AG10803 (cell line): ENCODE results near the gene SPAG6.

ENCODE experiments used
- DNase-seq: peaks from one replicate; pipeline ENCODE4 v3.0.0; 2010; ENCODE audit warnings: low read depth
- H3K4me3 ChIP-seq: 2 replicates; pipeline ENCODE4 v1.5.1; 2011; ENCODE audit warnings: mild to moderate bottlenecking, low read length, control low read depth
- CTCF ChIP-seq: conservative IDR thresholded peaks from 2 replicates; pipeline ENCODE4 v1.5.1; 2011; ENCODE audit warnings: mild to moderate bottlenecking, low read length, control low read depth, inconsistent platforms

Gene SPAG6

DNA sequence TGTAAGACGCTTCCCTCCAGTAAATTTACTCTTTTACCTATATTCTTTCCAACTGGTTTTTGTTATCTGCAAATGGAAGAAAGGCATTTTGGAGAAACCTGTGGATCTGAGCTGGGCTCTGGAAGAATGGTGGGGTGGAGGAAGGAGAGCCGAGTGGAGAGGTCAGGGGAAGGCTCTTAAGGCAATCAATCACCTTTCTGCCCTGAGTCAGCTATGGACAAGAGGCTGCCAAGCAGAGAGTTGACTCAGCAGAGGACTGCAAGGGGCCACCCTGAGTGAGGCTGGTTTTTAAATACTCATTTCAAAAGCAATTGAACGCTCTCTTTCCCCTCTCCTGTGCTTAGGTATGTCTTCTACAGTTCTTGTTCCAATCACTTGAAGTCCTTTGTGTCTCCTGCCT, 81.8 kb downstream of the SPAG6 start:
- no peak overlapping the region for H3K4me3 ChIP-seq
- peak; percentile 43 for DNase-seq
- TF ChIP-seq CTCF = no peak

DNA sequence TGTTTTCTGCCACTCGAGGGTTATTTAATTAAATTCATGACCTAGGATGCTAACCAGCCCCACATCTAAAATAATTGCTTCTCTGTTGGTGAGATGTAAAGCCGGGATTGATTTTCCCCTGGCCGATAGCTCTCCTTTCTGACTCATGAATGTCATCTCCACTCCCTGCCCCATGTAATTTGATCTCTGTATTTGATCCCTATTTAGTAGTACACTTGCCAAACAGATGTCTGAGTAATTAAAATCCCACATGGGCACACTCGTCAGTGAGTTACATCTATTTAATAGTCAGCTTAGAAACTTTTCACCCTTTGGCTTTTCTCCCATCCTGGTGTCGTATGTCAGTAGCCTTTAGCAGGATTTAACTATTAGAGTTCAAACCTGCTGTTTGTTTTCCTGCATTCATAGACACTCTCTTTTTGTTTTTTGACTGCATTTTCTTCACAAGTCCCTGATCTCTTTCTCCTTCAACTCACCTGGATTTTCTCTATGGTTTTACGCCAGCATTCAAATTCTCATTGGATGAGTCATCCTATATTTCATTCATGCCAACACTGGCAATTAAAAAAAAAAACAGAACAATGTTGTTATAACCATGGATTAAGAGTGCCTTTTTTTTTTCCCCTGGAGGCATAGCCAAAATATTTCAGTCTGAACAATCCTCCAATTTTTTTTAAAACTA, 82.7 kb downstream of the SPAG6 start:
- H3K4me3 ChIP-seq = no peak overlapping the region
- peak; percentile 95 for DNase-seq
- TF ChIP-seq CTCF = no peak

DNA sequence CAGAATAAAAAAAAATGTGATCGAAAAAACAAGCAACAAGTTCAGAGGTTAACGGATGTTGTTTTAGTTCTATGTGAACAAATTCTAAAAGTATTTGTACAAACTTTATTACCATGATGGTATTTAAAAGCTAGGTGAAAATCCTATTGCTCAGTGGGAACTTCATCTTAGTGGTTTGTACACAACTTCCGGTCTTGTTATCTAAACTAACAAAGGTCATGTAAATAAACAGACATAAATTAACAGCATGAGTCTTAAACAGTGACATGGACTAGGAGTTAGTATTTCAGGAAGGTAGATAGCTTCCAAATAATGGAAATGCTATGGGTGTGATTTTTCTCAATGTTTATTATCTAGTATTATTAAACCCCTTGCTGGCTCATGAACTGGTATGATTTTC, 83.8 kb downstream of the SPAG6 start:
- no peak overlapping the region for H3K4me3 ChIP-seq
- TF ChIP-seq CTCF = no peak
- no peak for DNase-seq

- no peak overlapping the region for H3K4me3 ChIP-seq
- no peak for DNase-seq
- no peak for TF ChIP-seq CTCF
Measured at GRCh38 chr10:22429981-22430421, 84.7 kb downstream of the SPAG6 start.

GRCh38 chr10:22433875-22434274, 88.6 kb downstream of the SPAG6 start:
- no peak for TF ChIP-seq CTCF
- peak; percentile 94 for DNase-seq
- no peak overlapping the region for H3K4me3 ChIP-seq

- TF ChIP-seq CTCF = no peak
- DNase-seq = no peak
- no peak overlapping the region for H3K4me3 ChIP-seq
Measured at GRCh38 chr10:22434521-22434920, 89.2 kb downstream of the SPAG6 start.

DNA sequence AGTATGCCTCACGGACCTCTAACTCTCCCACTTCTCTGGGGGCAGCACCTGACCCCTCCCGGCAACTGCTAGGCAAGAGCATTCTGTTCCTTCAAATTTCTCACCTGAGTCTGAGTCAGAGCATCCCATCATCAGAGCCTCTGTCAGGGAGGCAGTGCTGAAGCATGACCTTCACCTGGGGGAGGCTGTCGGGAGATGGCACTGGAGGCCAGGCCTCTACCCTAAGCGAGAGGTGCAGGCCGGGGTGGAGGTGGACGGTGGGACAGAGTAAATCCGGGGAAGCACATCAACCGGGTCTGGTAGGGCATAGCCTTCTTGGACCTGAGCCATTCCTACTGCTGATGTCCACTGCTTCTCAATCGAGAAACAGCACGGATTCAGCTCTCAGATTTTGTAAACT, 90.4 kb downstream of the SPAG6 start:
- H3K4me3 ChIP-seq = no peak overlapping the region
- DNase-seq = no peak
- no peak for TF ChIP-seq CTCF
